ENCODE data around the gene AKR1B1. TPM values are rescaled to one million over a fixed set of nuclear protein-coding genes. Genes with fewer than 3 reads are reported as not detected.

Gene AKR1B1
- total and polyA plus RNA-seq, 9 of the 15 experiments (the other 6 are each of a cell fraction or from before 2014, with no cell fraction given) = 2.0 to 10.6 (median 6.2) TPM

- no peaks in the 10 kb centered on the region for H3K79me2 ChIP-seq (ENCODE audit: control insufficient read depth, insufficient read depth, low read length)
- no peaks in the 10 kb centered on the region for H3K36me3 ChIP-seq (ENCODE audit: control insufficient read depth, insufficient read depth, low read length)
- no peak overlapping the region for H3K9ac ChIP-seq (ENCODE audit: insufficient read depth in 1 of 2, low read depth in 2 of 2, low read length in 2 of 2)
- H3K27me3 ChIP-seq (ENCODE audit: control insufficient read depth in 2 of 2, insufficient read depth in 2 of 2, low read length in 2 of 2) = peaks cover 15 to 25% of the 10 kb centered on the region in 2 experiments; a peak in 4 of 5 replicates
- intact Hi-C loops (cut with micrococcal nuclease) (no loop called here), in situ Hi-C loops (cut with MboI) (no loop called here)
- no TSS peak for BruUV-seq (replicated peaks)
- peaks cover 0 to 10% of the 10 kb centered on the region in 2 experiments; a peak in 1 of 5 replicates for H3K4me1 ChIP-seq (replicated peaks in 1 of 2; ENCODE audit: control insufficient read depth in 2 of 2, insufficient read depth in 2 of 2, low read length in 2 of 2)
- no peak for DNase-seq (ENCODE audit: extremely low read depth in 1 of 4, low spot score in 3 of 4)
- no peak overlapping the region for H2AFZ ChIP-seq (ENCODE audit: low read depth, low read length)
- no peak overlapping the region for H3K4me2 ChIP-seq (ENCODE audit: insufficient read depth, low read length)
- H3K9me1 ChIP-seq (ENCODE audit: control insufficient read depth, insufficient read depth, low read length) = no peaks in the 10 kb centered on the region
- TF ChIP-seq MYBL2 (IDR thresholded peaks at IDR 0.05; ENCODE audit: low read depth) (no peak), MYBL2 (CRISPR knock-in tag; IDR thresholded peaks at IDR 0.05; ENCODE audit: borderline replicate concordance) (no peak), SMAD4 (CRISPR knock-in tag; conservative IDR thresholded peaks at IDR 0.05) (no peak), KAT8 (IDR thresholded peaks at IDR 0.05; ENCODE audit: low read depth) (no peak), DACH1 (IDR thresholded peaks at IDR 0.05; ENCODE audit: partially characterized antibody) (no peak), SMAD2 (IDR thresholded peaks at IDR 0.05; ENCODE audit: low read depth, low read length) (no peak), PPARD (CRISPR knock-in tag; IDR thresholded peaks at IDR 0.05) (no peak), ZNF561 (CRISPR knock-in tag; conservative IDR thresholded peaks at IDR 0.05) (no peak), RCOR1 (IDR thresholded peaks at IDR 0.05; ENCODE audit: borderline replicate concordance in 1 of 2, low read depth in 2 of 2, low read length in 2 of 2) (no peak)
- TF ChIP-seq, protein P1, sequence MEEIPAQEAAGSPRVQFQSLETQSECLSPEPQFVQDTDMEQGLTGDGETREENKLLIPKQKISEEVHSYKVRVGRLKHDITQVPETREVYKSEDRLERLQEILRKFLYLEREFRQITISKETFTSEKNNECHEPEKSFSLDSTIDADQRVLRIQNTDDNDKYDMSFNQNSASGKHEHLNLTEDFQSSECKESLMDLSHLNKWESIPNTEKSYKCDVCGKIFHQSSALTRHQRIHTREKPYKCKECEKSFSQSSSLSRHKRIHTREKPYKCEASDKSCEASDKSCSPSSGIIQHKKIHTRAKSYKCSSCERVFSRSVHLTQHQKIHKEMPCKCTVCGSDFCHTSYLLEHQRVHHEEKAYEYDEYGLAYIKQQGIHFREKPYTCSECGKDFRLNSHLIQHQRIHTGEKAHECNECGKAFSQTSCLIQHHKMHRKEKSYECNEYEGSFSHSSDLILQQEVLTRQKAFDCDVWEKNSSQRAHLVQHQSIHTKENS (CRISPR knock-in tag; IDR thresholded peaks at IDR 0.05) = no peak
- peaks cover 8% of the 10 kb centered on the region; the same call in 1 of the 2 replicates for H3K9me3 ChIP-seq (replicated peaks; ENCODE audit: control insufficient read depth, insufficient read depth, low read depth, low read length)
- WGBS (ENCODE audit: insufficient coverage, low coverage, missing lambda C conversion rate) = 0% methylated on average over 1 of the region's 1 CpG
- H3K27ac ChIP-seq (ENCODE audit: extremely low read depth, low read depth, low read length) = no peak overlapping the region
- ChIA-PET CTCF (ENCODE audit: low intra/inter-chr PET ratio) (no interaction called here), POLR2A (no interaction called here)
- no peak for FAIRE-seq
- no peak for ATAC-seq
- H3K4me3 ChIP-seq = no peak overlapping the region
- no peaks in the 10 kb centered on the region for H4K20me1 ChIP-seq (replicated peaks; ENCODE audit: control insufficient read depth, insufficient read depth, low read length)
These were observed 3.0 kb upstream of the AKR1B1 start for GRCh38 chr7:134461916-134462315.
